GM19043 (cell line): ENCODE results near the gene CLASRP.
A peak's percentile ranks its signal among the peaks of the same experiment; 100 is the strongest.
"Not testable (repeated sequence)": the region's sequence is repeated elsewhere in the genome, so short reads cannot be mapped to it uniquely, and the experiment has no call there.

Experiments used
- ATAC-seq: cut with Tn5 transposase; IDR thresholded peaks from one replicate; pipeline ENCODE4 v1.9.1; 2021; ENCODE audit warnings: low read depth; ENCODE audit not compliant: unreplicated experiment

Gene CLASRP, protein sequence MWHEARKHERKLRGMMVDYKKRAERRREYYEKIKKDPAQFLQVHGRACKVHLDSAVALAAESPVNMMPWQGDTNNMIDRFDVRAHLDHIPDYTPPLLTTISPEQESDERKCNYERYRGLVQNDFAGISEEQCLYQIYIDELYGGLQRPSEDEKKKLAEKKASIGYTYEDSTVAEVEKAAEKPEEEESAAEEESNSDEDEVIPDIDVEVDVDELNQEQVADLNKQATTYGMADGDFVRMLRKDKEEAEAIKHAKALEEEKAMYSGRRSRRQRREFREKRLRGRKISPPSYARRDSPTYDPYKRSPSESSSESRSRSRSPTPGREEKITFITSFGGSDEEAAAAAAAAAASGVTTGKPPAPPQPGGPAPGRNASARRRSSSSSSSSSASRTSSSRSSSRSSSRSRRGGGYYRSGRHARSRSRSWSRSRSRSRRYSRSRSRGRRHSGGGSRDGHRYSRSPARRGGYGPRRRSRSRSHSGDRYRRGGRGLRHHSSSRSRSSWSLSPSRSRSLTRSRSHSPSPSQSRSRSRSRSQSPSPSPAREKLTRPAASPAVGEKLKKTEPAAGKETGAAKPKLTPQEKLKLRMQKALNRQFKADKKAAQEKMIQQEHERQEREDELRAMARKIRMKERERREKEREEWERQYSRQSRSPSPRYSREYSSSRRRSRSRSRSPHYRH

DNA sequence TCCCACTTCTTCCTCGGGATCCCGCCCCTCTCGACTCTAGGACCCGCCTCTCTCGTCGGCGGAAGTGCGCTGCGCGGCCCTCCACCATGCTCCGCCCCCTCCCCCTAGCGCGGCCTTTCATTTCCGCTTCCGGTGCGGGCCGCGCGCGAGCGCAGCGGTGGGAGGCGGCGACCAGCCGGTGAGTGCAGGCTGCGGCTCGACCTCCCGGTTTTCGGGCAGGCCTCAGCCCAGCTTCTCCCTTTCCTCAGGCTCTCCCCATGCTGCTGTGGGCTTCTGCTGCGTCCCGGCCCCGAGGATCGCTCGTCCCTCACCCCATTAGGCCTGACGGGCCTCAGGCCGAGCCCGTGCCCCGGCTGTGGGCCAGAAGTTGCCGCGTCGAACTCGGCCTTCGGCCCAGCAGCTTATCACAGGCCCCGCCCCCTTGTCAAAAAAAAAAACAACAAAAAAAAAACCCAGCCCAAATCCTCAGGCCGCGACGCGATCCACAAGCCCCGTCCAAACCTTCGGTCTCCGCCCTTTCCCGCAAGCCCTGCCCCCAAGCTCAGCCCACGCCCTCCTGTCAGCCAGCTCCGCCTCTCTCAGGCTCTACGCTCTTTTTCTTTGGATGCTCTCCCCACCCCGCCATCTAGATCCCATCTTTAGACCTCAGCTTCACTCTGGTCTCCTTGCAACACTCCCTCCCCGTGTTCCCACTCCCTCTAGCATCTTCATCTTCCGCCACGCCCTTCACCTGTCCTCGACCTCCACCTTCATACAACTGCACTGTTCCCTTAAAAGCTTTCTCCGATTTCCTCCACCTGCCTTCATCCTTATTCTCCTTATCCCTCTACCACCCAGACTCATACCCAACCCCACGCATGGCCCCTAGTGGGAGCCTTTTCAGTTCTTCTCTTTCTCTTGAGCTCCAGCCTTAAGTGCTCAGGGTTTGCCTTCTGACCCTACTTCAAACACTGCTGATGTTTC lies at the start of gene CLASRP:
Gene CLASRP (plus strand): TSS at position 115 of the 963 bp plus-strand sequence. CDS start 1,168 bp downstream, outside the sequence.
- peak; percentile 91 for ATAC-seq

DNA sequence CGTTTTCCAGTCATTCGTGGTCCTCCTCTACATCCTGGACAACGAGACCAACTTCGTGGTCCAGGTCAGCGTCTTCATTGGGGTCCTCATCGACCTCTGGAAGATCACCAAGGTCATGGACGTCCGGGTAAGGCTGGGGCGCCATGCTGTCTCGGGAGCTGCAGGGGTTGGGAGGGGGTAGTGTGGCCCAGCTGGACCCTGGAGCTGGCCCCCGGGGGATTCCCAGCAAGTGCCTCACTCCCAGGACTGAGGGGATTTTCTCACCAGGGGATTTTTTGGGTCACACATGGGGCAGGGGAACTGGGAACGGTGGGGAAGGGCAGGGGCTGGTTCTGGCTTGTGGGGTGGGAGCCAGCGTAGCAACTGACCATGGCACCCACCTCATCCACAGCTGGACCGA lies 48.4 kb upstream of the CLASRP start:
- no peak for ATAC-seq

DNA sequence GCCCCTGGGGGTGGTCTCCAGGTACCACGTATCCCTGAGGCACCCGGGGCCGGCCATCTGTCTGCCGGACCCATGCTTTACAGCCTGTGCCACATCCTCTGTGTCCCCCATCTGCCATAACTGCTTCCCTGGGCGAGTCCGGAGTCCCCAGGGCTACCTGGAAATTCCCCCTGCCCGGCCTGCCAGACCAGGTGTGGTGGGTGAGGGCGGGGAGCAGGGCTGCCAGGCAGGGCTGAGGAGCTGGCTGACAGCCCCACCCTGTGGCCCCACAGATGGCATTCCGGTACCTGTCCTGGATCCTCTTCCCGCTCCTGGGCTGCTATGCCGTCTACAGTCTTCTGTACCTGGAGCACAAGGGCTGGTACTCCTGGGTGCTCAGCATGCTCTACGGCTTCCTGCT lies 47.9 kb upstream of the CLASRP start:
- ATAC-seq: no peak

DNA sequence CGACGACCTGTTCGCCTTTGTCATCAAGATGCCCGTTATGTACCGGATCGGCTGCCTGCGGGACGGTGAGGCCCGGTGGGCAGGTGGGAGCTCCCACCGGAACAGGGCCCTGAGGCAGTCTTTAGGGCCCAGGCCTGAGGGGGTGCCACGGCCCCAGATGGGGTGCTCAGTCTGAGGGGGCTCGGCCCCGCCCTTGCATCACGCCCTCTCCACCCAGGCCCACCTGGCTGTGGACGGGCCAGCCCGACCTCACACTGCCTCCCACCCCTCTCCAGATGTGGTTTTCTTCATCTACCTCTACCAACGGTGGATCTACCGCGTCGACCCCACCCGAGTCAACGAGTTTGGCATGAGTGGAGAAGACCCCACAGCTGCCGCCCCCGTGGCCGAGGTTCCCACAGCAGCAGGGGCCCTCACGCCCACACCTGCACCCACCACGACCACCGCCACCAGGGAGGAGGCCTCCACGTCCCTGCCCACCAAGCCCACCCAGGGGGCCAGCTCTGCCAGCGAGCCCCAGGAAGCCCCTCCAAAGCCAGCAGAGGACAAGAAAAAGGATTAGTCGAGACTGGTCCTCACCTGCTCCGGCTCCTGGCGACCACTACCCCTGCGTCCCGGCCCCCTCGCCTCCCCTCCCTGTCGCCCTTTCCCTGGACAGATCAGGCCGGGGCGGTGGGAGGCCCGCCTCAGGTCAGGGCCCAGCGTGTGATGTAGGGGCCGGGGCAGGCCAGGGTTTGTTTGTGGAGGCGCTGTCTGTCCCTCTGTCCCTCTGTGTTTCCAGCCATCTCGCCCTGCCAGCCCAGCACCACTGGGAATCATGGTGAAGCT lies 46.3 kb upstream of the CLASRP start:
- no peak for ATAC-seq

DNA sequence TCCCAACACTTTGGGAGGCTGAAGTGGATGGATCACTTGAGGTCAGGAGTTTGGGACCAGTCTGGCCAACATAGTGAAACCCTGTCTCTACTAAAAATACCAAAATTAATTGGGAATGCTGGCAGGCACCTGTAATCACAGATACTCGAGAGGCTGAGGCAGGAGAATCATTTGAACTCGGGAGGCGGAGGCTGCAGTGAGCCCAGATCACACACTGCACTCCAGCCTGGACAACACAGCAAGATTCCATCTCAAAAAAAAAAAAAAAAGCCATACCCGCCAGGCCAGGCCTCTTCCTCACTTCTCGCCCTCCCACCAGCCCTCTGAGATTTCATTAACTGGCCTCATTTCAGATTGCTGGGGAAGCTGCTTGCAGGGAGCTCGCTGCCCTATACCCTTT lies 45.3 kb upstream of the CLASRP start:
- ATAC-seq: no peak

DNA sequence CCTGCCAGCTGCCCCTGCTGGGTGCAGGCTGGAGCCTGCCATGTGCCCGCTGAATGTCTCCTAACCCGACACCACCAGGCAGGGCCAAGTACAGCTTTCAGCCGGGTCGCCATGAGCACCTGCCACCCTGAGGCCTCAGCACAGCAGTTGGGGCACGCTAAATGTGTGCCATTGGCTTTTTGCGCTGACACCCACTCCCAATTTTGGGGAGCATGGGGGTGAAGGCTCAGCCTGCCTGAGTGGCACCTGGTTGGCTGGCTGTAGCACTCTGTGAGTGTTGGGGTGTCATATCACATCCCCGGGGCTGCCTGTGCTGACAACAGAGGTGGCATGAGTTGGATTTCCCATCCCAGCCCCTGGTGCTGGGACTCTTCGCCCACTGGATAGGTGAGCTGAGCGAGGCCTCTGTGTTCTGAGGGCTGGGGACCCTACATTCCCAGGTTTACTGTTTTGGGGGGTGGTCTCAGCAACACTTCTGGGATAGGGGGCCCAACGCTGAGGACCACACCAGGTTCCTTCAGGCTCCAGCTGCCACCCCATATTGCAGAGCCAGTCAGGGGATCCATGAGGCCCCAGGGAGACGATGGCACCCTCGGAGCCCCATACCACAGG lies 44.8 kb upstream of the CLASRP start:
- ATAC-seq: no peak

DNA sequence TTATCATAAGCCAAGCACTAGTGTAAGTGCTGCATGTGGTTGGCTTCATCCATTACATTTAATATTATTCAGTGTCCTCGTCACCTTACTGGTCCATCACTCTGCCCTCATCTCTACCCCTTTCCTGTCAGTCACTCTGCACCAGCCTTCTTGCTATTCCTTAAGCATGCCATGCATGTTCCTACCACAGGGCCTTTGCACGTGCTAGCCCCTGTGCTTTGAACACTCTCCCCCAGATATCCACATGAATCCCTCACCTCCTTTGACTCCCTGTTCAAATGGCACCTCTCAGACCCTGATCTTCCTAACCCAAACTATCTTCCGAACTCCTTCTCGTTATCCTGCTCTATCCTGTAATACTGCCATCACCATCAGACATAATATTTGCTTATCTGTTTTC lies 40.8 kb upstream of the CLASRP start:
- ATAC-seq: no peak

DNA sequence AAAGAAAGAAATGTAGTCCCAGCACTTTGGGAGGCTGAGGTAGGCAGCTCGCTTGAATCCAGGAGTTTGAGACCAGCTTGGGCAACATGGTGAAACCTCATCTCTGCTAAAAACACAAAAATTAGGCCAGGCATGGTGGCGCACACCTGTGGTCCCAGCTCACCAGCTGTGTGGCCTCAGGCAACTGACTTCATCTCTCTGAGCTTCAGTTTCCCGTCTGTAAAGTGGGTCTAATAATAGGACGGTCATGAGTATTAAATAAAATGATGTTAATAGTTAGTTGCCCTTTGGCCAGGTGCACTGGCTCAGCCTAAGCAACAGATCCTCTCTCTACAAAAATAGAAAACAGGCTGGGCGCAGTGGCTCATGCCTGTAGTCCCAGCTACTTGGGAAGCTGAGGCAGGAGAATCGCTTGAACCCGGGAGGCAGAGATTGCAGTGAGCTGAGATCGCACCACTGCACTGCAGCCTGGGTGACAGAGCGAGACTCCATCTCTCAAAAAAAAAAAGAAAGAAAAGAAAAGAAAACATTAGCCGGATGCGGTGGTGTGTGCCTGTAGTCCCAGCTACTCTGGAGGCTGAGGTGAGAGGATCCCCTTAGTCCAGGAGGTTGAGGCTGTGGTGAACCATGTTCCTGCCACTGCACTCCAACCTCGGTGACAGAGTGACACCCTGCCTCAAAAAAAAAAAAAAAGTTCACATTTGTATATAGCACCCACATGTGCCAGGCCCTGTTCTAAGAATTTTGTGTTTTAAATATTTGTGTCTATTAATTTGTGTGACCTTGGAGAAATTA lies 39.5 kb upstream of the CLASRP start:
- not testable (repeated sequence) for ATAC-seq

DNA sequence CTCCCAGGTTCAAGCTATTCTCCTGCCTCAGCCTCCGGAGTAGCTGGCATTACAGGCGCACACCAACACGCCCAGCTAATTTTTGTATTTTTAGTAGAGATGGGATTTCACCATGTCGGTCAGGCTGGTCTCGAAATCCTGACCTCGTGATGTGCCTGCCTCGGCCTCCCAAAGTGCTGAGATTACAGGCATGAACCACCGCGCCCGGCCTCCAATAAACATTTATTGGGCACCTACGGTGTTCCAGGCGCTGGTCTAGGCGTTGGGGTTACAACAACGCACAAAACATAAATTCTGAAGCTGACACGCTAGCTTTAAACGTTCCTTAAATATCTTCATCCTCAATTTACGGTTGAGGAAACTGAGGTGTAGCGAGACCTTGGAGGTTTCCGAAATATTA lies 38.2 kb upstream of the CLASRP start:
- not testable (repeated sequence) for ATAC-seq

DNA sequence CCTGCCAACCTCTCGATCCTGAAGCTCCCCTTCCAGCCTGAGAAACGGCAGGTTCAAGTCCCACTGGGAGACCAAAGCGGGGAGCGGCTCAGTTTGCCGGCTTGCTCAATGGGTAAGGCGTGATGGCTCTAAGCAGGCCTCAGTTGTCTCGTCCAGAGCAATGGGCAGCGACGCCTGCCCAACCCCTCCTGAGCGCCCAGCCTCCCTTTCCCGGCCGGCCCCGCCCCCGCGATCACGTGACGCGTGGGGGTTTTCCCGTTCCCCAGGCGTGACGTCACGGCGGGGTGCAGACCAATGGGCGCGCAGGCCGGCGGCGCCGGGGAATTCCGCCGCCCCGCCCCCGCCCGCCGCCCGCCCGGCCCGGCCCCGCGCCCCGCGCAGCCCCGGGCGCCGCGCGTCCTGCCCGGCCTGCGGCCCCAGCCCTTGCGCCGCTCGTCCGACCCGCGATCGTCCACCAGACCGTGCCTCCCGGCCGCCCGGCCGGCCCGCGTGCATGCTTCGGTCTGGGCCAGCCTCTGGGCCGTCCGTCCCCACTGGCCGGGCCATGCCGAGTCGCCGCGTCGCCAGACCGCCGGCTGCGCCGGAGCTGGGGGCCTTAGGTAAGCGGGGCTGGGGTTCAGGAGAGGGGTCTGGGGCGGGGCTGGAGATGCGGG lies 37.6 kb upstream of the CLASRP start, which contains the start of gene RELB:
Gene RELB (plus strand): TSS at position 378 of the 653 bp plus-strand sequence. CDS start 116 bp downstream, at position 494.
- ATAC-seq: peak; percentile 42

DNA sequence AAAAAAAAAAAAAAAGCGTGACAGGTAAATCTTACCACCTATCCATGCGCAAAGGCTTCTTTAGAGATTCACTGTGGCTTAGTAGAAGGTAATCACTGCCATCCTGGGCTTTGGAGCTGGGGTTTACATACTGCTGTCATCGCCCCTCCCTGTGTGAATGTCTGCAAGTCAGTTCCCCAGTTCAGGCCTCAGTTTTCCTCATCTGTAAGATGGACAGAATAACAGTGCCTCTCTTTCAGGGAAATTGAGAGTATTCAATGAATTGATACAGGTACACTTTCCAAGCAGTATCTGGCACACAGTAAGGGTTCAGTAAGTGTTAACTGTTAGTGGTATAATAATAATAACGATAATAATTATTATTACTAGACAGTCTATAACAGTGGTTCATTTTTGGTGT lies 35.4 kb upstream of the CLASRP start:
- ATAC-seq: no peak

DNA sequence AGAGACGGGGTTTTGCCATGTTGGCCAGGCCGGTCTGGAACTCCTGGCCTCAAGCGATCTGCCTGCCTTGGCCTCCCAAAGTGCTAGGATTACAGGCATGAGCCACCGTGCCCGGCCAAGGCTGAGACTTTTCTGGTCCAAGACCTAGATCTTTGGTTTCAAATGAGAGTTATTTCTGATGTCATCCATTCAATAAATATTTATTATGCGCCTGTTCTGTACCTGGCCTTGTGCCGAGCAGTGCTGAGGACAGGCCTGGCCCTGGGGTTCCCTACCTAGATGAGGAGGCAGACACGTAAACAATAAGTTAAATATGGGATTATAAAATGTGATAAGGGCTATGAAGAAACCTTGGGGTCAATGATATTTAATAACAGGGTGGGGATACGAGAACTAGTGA lies 33.1 kb upstream of the CLASRP start:
- no peak for ATAC-seq

DNA sequence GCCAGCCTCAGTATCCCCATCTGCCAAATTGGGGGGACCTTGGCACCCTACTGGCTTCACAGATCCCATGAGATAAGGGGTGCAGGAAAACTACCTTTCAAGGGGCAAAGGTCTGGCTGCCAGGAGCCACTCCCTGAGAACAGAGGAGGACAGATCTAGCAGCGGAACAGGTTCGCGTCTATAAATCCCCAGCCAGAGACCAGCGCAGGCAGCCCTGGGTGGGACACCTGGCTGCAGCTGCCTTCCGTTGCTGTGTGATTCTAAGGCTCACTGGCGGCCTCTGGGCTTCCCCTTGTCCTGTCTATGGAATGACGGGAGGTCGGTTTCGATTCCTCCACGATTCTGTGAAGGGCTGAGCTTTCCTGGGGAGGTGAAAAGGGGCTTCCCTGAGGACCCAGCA lies 30.3 kb upstream of the CLASRP start:
- ATAC-seq: no peak

DNA sequence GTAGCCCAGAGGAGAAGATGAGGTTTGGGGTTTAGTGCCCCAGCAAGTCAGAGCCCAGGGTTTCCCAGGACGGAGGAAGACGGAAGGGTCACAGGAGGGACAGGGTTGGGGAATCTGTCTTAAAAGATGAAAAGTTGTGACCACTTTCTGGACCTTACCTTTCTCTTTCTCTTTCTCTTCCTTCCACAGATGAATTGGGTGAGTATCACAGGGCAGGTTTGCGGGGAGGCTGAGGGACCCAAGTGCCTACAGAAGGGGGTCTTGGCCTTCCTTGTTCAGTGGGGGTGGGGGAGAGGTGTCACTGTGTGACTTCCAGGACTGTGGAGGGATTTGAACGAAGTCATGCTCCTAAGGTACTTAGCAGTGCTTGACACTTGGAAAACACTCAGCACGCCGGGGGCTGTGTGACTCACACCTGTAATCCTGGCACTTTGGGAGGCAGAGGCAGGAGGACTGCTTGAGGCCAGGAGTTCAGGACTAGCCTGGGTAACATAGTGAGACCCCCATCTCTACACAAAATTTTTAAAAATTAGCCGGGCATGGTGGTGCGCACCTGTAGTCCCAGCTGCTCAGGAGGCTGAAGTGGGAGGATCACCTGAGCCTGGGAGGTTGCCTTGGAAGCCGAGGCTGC lies 29.1 kb upstream of the CLASRP start:
- ATAC-seq: no peak

DNA sequence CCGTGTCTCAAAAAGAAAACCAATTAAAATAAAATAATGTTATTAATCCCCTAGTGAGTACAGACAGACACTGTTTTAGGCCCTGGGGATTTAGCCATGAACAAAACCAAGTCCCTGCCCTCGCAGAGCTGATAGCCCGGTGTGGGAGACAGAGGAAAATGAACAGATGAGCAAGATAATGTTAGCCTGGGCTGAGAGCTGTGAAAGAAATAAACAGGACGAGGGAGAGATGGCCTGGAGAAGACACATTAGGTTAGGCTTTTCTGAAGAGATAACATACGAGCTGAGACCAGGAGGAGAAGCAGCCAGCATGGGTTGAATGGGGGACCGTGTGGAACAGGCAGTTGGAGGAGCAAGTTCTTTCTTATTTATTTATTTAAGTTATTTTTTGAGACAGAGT lies 28.5 kb upstream of the CLASRP start:
- ATAC-seq: no peak

DNA sequence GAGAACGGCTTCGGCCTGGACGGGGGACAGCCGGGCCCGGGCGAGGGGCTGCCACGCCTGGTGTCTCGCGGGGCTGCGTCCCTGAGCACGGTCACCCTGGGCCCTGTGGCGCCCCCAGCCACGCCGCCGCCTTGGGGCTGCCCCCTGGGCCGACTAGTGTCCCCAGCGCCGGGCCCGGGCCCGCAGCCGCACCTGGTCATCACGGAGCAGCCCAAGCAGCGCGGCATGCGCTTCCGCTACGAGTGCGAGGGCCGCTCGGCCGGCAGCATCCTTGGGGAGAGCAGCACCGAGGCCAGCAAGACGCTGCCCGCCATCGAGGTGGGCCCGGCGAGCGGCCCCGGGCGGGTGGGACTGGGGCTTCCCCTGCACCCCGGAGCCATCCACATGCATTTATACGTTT lies 26.9 kb upstream of the CLASRP start:
- ATAC-seq: no peak

DNA sequence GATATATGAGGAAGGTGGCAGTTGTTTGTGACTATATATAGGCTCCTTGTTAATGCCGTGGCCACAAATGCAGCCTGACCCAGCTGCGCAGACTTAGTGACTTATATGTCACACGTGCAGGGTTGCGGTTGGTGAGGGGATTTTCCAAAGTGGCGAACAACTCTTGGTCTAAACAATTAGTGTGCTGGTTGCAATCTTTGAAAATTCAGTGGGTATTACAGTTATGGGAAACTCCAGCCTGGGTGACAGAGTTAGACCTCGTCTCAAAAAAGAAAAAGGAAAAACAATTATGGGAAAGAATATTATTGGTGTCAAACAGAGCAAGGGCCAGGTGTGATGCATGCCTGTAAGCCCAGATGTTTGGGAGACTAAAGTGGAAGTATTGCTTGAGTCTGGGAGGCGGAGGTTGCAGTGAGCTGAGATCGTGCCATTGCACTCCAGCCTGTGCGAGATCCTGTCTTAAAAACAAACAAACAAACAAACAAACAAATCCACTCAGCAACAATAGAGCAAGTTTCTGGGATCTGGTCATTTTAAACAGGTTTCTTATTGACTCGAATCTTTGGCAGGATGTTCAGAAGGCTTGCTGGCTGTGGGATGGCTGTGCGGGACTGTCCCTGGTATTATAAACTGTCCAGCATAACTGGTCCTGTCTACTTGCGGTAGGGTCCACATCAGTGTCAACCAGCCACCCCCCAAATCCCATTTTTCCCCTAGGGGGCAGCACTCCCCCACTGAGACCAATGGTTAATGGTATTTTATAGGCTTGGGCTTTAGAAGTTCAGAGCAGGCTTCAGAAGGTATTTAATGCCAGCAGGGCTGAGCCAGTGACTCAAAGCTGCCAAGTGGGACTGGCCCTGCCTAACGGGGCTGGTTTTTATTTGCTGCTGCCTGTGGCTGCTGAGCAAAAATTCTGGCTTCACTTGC lies 22.2 kb upstream of the CLASRP start:
- ATAC-seq: peak; percentile 56
